CD14-positive monocyte (primary cell): ENCODE data around the gene COL26A1. TPM values are rescaled to one million over a fixed set of nuclear protein-coding genes. Genes with fewer than 3 reads are reported as not detected.

Experiments
- DNase-seq, 3 donors: peaks; one replicate each; pipeline ENCODE4 v3.0.0-alpha.2; 2011 to 2022
- H2AFZ ChIP-seq: 2 replicates; pipeline ENCODE4 v1.6.0; 2012; ENCODE audit warnings: mild to moderate bottlenecking, low read depth, low read length, inconsistent platforms; ENCODE audit not compliant: insufficient read depth, poor library complexity, severe bottlenecking
- H3K27ac ChIP-seq, 2 donors: 1 replicate in 1 of 2; 2 replicates in 1 of 2; pipeline ENCODE4 v1.5.1; 2012 to 2013; ENCODE audit warnings: low read length in 2 of 2, control low read depth in 1 of 2, inconsistent platforms in 1 of 2, low read depth in 1 of 2, mild to moderate bottlenecking in 1 of 2
- H3K27me3 ChIP-seq, 2 donors: one replicate each; pipeline versions ENCODE4 v1.6.0 to v1.6.1; 2011 to 2013; ENCODE audit warnings: low read length in 2 of 2; ENCODE audit not compliant: control insufficient read depth in 2 of 2, insufficient read depth in 2 of 2
- H3K36me3 ChIP-seq, 2 donors: replicated peaks in 1 of 2; 1 replicate in 1 of 2; 2 replicates in 1 of 2; pipeline versions ENCODE4 v1.5.1 to v1.6.1; 2012 to 2013; ENCODE audit warnings: low read length in 2 of 2, control low read depth in 1 of 2, inconsistent platforms in 1 of 2, mild to moderate bottlenecking in 1 of 2; ENCODE audit not compliant: insufficient read depth in 2 of 2, control insufficient read depth in 1 of 2
- H3K4me1 ChIP-seq, 2 donors: 1 replicate in 1 of 2; 2 replicates in 1 of 2; pipeline versions ENCODE4 v1.5.1 to v1.6.1; 2012 to 2013; ENCODE audit warnings: low read length in 2 of 2, control low read depth in 1 of 2, inconsistent platforms in 1 of 2, mild to moderate bottlenecking in 1 of 2, moderate library complexity in 1 of 2; ENCODE audit not compliant: insufficient read depth in 2 of 2, control insufficient read depth in 1 of 2
- H3K4me2 ChIP-seq: replicated peaks from 2 replicates; pipeline ENCODE3; 2012; ENCODE audit warnings: low read length, moderate library complexity, mild to moderate bottlenecking; ENCODE audit not compliant: poor library complexity, severe bottlenecking; ENCODE audit errors: extremely low read depth
- H3K4me3 ChIP-seq, 3 experiments: fragments of 200-600 bp in 1 of 3; sonication (generic) in 1 of 3; replicated peaks in 1 of 3; 1 replicate in 2 of 3; 2 replicates in 1 of 3; pipeline ENCODE4 v1.5.1; 2011 to 2013; ENCODE audit warnings: low read length in 3 of 3, mild to moderate bottlenecking in 3 of 3, control low read depth in 2 of 3, low read depth in 2 of 3, inconsistent platforms in 1 of 3, moderate library complexity in 1 of 3
- H3K79me2 ChIP-seq: 2 replicates; pipeline ENCODE4 v1.6.0; 2012; ENCODE audit warnings: mild to moderate bottlenecking, control low read depth, inconsistent platforms, low read length, moderate library complexity; ENCODE audit not compliant: insufficient read depth
- H3K9ac ChIP-seq: 2 replicates; pipeline ENCODE4 v1.6.0; 2017; ENCODE audit warnings: low read length, mild to moderate bottlenecking; ENCODE audit not compliant: insufficient read depth, poor library complexity, severe bottlenecking
- H3K9me3 ChIP-seq, 2 donors: replicated peaks in 1 of 2; 1 replicate in 1 of 2; 2 replicates in 1 of 2; pipeline versions ENCODE4 v1.5.1 to v1.6.1; 2012 to 2013; ENCODE audit warnings: low read length in 2 of 2, control low read depth in 1 of 2; ENCODE audit not compliant: control insufficient read depth in 1 of 2, insufficient read depth in 1 of 2
- H4K20me1 ChIP-seq: 2 replicates; pipeline ENCODE4 v1.6.0; 2012; ENCODE audit warnings: mild to moderate bottlenecking, low read length, control low read depth, moderate library complexity; ENCODE audit not compliant: insufficient read depth
- H3K27ac Mint-ChIP-seq, 7 donors: one replicate each; pipeline ENCODE4 v1.8.0; 2020; ENCODE audit warnings: mild to moderate bottlenecking in 7 of 7, mixed read lengths in 7 of 7, moderate library complexity in 6 of 7, inconsistent platforms in 2 of 7
- H3K27me3 Mint-ChIP-seq, 3 donors: one replicate each; pipeline ENCODE4 v1.8.0; 2021 to 2022; ENCODE audit warnings: low read depth in 3 of 3, mild to moderate bottlenecking in 3 of 3, mixed read lengths in 3 of 3, moderate library complexity in 3 of 3, inconsistent platforms in 1 of 3
- H3K36me3 Mint-ChIP-seq, 2 donors: one replicate each; pipeline ENCODE4 v1.8.0; 2020; ENCODE audit warnings: mixed read lengths in 2 of 2, inconsistent platforms in 1 of 2, mild to moderate bottlenecking in 1 of 2
- H3K4me1 Mint-ChIP-seq: one replicate; pipeline ENCODE4 v1.8.0; 2020; ENCODE audit warnings: mild to moderate bottlenecking, mixed read lengths
- H3K4me3 Mint-ChIP-seq, 2 donors: one replicate each; pipeline ENCODE4 v1.8.0; 2020; ENCODE audit warnings: mild to moderate bottlenecking in 2 of 2, mixed read lengths in 2 of 2, moderate library complexity in 1 of 2
- H3K9me3 Mint-ChIP-seq, 7 donors: one replicate each; pipeline ENCODE4 v1.8.0; 2020 to 2022; ENCODE audit warnings: mixed read lengths in 7 of 7, mild to moderate bottlenecking in 6 of 7, moderate library complexity in 6 of 7, inconsistent platforms in 2 of 7
- CTCF ChIP-seq: fragments of 200-600 bp; IDR thresholded peaks from one replicate; pipeline ENCODE4 v1.8.0; 2022; ENCODE audit warnings: antibody characterized with exemption, mild to moderate bottlenecking
- WGBS: methylation state at CpG from one replicate; pipeline ENCODE4 v1.1.5; 2013; ENCODE audit warnings: missing lambda C conversion rate; ENCODE audit not compliant: insufficient coverage; 5-methylcytosine and 5-hydroxymethylcytosine counted together
- intact Hi-C, 2 donors: fragments of 100-400 bp; cut with micrococcal nuclease; formaldehyde crosslinking; loops; one replicate each; pipeline versions ENCODE4 v1.15.0 to v1.15.1; 2023
- polyA plus RNA-seq, 3 donors: library from polyadenylated mRNA; depleted of rRNA in 1 of 3; unstranded in 2 of 3; stranded (reverse) in 1 of 3; fragments of 300-500 nt in 2 of 3; fragments of >200 nt in 1 of 3; fragmentation: Illumina TruSeq in 2 of 3; gene quantifications; 1 replicate in 2 of 3; 2 replicates in 1 of 3; pipeline ENCODE4 v1.2.3, GENCODE V29; 2012 to 2021

The COL26A1 gene
- polyA plus RNA-seq, 3 donors: not detected

- Mint-ChIP-seq H3K4me1 (peaks cover 3% of the 10 kb centered on the region), H3K36me3 (no peaks in the 10 kb centered on the region), H3K27me3 (peaks cover 6 to 25% (median 12%) of the 10 kb centered on the region in 3 donors), H3K27ac (no peak overlapping the region), H3K4me3 (no peak overlapping the region), H3K9me3 (peaks cover 0 to 6% (median 0%) of the 10 kb centered on the region in 7 donors)
- H3K79me2 ChIP-seq: no peaks in the 10 kb centered on the region
- TF ChIP-seq CTCF: no peak
- no peak for DNase-seq
- no peaks in the 10 kb centered on the region for H3K9me3 ChIP-seq
- no peaks in the 10 kb centered on the region for H3K36me3 ChIP-seq
- WGBS: no CpG with 5 or more reads among the region's 2 CpGs
- H3K4me3 ChIP-seq: no peak overlapping the region
- intact Hi-C loops: no loop called here
- H3K27me3 ChIP-seq: peaks cover 0 to 2% of the 10 kb centered on the region in 2 donors
- H3K4me2 ChIP-seq: no peak overlapping the region
- no peaks in the 10 kb centered on the region for H4K20me1 ChIP-seq
- no peak overlapping the region for H2AFZ ChIP-seq
- no peak overlapping the region for H3K27ac ChIP-seq
- H3K4me1 ChIP-seq: peaks cover 0 to 2% of the 10 kb centered on the region in 2 donors
- no peak overlapping the region for H3K9ac ChIP-seq
These were observed 9.8 kb upstream of the COL26A1 start for GRCh38 chr7:101352920-101353308.

GRCh38 chr7:101357433-101357832 lies 5.2 kb upstream of the COL26A1 start:
- WGBS: 80% methylated on average over 1 of the region's 7 CpGs

More at GRCh38 chr7:101357433-101357832, 5.2 kb upstream of the COL26A1 start:
- no peak overlapping the region for H3K27ac Mint-ChIP-seq
- no peaks in the 10 kb centered on the region for H4K20me1 ChIP-seq
- H3K27me3 Mint-ChIP-seq: peaks cover 22 to 30% (median 24%) of the 10 kb centered on the region in 3 donors
- no peak overlapping the region for H3K4me3 ChIP-seq
- H3K36me3 Mint-ChIP-seq: peaks cover 0 to 2% of the 10 kb centered on the region in 2 donors
- peaks cover 0 to 2% of the 10 kb centered on the region in 2 donors for H3K4me1 ChIP-seq
- H3K9me3 Mint-ChIP-seq: peaks cover 0 to 15% (median 1%) of the 10 kb centered on the region in 7 donors
- H3K9me3 ChIP-seq: peaks cover 0 to 6% of the 10 kb centered on the region in 2 donors
- no peaks in the 10 kb centered on the region for H3K36me3 ChIP-seq
- H3K27ac ChIP-seq: no peak overlapping the region
- no peaks in the 10 kb centered on the region for H3K79me2 ChIP-seq
- intact Hi-C loops: no loop called here
- peaks cover 9 to 16% of the 10 kb centered on the region in 2 donors for H3K27me3 ChIP-seq
- H3K9ac ChIP-seq: no peak overlapping the region
- no peak overlapping the region for H3K4me3 Mint-ChIP-seq
- TF ChIP-seq CTCF: no peak
- H3K4me2 ChIP-seq: no peak overlapping the region
- H3K4me1 Mint-ChIP-seq: peaks cover 6% of the 10 kb centered on the region
- H2AFZ ChIP-seq: no peak overlapping the region
- no peak for DNase-seq
